ENCODE measurements around the gene ARL6IP4. TPM values are rescaled to one million over a fixed set of nuclear protein-coding genes. Genes with fewer than 3 reads are reported as not detected.

The ARL6IP4 gene
- total RNA-seq, 4 donors from 2014 or later: 123 to 175 (median 156) TPM

DNA sequence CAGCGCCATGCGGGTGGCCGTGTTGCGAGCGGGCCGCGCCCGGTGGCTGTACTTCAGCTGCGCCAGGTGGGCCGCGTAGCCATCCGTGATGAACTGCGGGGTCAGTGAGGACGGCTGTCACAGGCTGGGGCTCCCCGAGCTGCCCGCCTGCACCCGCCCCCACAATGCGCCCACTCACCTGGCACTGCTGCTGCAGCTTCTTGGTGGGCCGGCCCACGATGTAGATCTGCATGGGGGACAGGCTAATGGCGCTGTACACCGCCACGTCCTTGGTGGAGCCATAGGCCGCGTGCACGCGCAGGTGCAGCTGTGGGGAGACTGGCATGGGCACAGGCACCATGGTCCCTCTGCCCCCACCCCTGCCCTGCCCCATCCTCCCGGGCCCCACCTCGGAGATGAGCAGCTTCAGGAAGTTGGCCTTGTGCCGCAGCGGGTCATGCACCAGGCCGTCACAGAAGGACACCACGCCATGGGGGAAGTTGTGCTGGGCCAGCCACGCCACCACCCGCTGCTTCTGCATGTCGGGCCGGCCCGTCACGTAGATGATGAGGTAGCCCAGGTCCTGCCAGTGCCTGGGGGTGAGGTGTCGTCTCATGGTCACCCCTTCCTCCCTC lies 5.9 kb downstream of the ARL6IP4 start:
- TF ChIP-seq, protein P1, sequence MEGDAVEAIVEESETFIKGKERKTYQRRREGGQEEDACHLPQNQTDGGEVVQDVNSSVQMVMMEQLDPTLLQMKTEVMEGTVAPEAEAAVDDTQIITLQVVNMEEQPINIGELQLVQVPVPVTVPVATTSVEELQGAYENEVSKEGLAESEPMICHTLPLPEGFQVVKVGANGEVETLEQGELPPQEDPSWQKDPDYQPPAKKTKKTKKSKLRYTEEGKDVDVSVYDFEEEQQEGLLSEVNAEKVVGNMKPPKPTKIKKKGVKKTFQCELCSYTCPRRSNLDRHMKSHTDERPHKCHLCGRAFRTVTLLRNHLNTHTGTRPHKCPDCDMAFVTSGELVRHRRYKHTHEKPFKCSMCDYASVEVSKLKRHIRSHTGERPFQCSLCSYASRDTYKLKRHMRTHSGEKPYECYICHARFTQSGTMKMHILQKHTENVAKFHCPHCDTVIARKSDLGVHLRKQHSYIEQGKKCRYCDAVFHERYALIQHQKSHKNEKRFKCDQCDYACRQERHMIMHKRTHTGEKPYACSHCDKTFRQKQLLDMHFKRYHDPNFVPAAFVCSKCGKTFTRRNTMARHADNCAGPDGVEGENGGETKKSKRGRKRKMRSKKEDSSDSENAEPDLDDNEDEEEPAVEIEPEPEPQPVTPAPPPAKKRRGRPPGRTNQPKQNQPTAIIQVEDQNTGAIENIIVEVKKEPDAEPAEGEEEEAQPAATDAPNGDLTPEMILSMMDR (IDR thresholded peaks at IDR 0.05 in 4 of 5, conservative IDR thresholded peaks at IDR 0.05 in 1 of 5): no peak
- no peak for TF ChIP-seq POLR2A (IDR thresholded peaks at IDR 0.05)
- Histone ChIP-seq H3K27ac (no peak overlapping the region), H3K36me3 (peaks cover 0 to 15% of the 10 kb centered on the region in 2 donors), H3K4me3 (no peak overlapping the region), H3K27me3 (no peaks in the 10 kb centered on the region), H3K4me1 (peaks cover 21 to 35% of the 10 kb centered on the region in 2 donors), H3K9me3 (no peaks in the 10 kb centered on the region)
- no peak for DNase-seq
- in situ Hi-C loops (cut with MboI; ENCODE audit: low sequenced_read_pairs in 4 of 4): no loop called here
- intact Hi-C loops (cut with DNase I; ENCODE audit: low total_unique reads): no loop called here
- no peak for ATAC-seq

DNA sequence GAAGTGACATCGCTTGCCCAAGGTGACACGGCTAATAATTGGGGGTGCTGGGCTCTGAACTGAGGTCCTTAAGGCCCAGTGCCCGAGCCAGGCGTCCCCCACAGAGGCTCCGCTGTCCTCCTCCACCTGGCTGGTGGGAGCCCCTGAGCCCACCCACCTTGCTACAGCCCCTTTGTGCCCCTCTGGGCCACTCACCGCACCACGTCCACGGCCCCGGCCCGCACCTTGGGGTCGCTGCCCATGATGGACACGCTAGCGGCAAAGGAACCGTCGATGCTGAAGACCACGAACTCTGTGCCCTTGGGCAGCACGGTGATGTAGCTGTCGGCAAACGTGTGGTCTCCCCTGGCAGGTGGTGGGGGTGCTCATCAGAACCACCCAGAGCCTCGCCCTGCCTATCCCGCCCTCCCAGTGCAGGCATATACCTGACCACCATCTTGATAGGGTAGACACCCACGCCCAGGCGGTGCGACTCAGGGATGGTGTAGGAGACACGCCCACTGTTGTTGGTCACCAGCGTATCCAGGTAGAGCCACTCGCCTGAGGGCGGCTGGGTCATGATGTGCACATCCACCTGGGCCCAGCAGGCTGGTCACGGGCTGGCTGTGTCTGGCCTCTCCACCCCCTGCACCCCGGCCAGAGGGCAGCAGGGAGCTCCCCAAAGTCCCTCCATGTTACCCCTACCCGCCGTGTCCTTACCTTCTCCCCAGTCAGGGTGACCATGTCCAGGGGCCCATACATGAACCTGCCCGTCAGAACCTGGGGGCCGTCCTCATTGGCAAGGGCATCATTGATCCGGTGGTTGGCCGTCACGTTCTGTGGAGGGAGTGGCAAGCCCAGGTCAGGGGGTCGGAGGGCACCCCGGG lies 6.8 kb downstream of the ARL6IP4 start:
- no peaks in the 10 kb centered on the region for H3K9me3 ChIP-seq
- intact Hi-C loops (cut with DNase I; ENCODE audit: low total_unique reads) (no loop called here), in situ Hi-C loops (cut with MboI; ENCODE audit: low sequenced_read_pairs in 4 of 4) (no loop called here)
- no peak for DNase-seq
- no peak overlapping the region for H3K27ac ChIP-seq
- peaks cover 0 to 12% of the 10 kb centered on the region in 2 donors for H3K36me3 ChIP-seq
- no peak overlapping the region for H3K4me3 ChIP-seq
- no peak for ATAC-seq
- no peak for TF ChIP-seq POLR2A (IDR thresholded peaks at IDR 0.05)
- TF ChIP-seq, protein P1 (IDR thresholded peaks at IDR 0.05 in 4 of 5, conservative IDR thresholded peaks at IDR 0.05 in 1 of 5): no peak
- no peaks in the 10 kb centered on the region for H3K27me3 ChIP-seq
- peaks cover 12 to 25% of the 10 kb centered on the region in 2 donors for H3K4me1 ChIP-seq

DNA sequence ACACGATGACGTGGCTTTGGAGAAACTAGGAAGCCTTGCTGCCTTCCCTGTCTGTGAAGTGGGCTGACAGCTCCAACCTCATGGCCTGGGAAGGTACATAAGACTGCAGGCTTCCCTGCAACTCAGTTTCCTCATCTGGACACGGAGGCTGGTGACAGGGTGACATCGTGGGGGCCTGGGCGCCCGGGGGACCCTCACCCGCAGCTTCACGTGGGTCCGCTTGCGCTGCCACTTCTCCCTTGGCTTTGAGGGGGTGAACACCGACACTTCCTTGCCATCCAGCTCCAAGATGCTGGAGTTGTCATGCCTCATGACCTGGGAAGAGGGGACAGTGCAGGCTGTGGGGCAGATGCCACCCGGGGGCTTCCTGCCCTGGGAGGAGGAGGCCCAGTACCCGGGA lies 7.6 kb downstream of the ARL6IP4 start:
- TF ChIP-seq POLR2A (IDR thresholded peaks at IDR 0.05): no peak
- TF ChIP-seq, protein P1 (IDR thresholded peaks at IDR 0.05 in 4 of 5, conservative IDR thresholded peaks at IDR 0.05 in 1 of 5): no peak

DNA sequence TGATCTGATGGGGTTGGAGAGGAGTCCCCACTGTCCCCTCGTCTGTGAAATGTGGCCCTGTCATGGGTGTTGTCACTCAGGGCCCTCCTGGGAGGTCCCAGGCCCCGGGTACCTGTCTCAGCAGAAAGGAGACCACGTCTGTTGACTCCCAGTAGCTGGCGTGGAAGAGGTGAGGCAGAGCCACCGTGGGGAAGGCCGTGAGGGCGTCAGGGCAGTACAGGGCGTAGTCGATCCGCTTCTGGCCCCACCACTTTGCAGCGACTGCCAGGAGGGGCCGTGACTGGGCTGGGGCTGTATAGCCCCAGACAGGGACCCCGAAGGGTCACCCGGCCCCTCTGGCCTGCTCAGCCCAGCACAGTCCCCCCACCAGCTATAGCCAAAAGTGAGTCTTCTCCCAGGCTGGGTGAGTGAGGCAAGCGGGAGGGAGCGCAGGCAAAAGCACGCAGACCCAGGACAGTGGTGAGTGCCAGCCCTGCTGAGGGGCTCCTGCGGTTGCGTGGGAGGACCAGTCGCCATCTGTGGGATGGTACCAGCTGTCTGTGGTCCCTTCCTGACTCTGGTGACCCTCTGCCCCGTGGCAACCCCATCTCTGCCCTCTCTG lies 8.2 kb downstream of the ARL6IP4 start:
- H3K4me1 ChIP-seq: peaks cover 8 to 13% of the 10 kb centered on the region in 2 donors
- intact Hi-C loops (cut with DNase I; ENCODE audit: low total_unique reads): no loop called here

More for the DNA sequence above, 7.6 kb downstream of the ARL6IP4 start:
- no peak for ATAC-seq
- peaks cover 8 to 18% of the 10 kb centered on the region in 2 donors for H3K4me1 ChIP-seq
- in situ Hi-C loops (cut with MboI; ENCODE audit: low sequenced_read_pairs in 4 of 4): no loop called here
- H3K27ac ChIP-seq: no peak overlapping the region
- H3K4me3 ChIP-seq: no peak overlapping the region
- H3K27me3 ChIP-seq: no peaks in the 10 kb centered on the region
- H3K9me3 ChIP-seq: no peaks in the 10 kb centered on the region
- no peak for DNase-seq
- intact Hi-C loops (cut with DNase I; ENCODE audit: low total_unique reads): no loop called here
- H3K36me3 ChIP-seq: peaks cover 0 to 8% of the 10 kb centered on the region in 2 donors

More for the DNA sequence above, 8.2 kb downstream of the ARL6IP4 start:
- H3K4me3 ChIP-seq: no peak overlapping the region
- H3K27ac ChIP-seq: no peak overlapping the region
- H3K9me3 ChIP-seq: no peaks in the 10 kb centered on the region
- no peak for TF ChIP-seq POLR2A (IDR thresholded peaks at IDR 0.05)
- TF ChIP-seq, protein P1 (IDR thresholded peaks at IDR 0.05 in 4 of 5, conservative IDR thresholded peaks at IDR 0.05 in 1 of 5): no peak
- DNase-seq: no peak
- no peaks in the 10 kb centered on the region for H3K27me3 ChIP-seq
- no peak for ATAC-seq
- in situ Hi-C loops (cut with MboI; ENCODE audit: low sequenced_read_pairs in 4 of 4): no loop called here
- peaks cover 0 to 8% of the 10 kb centered on the region in 2 donors for H3K36me3 ChIP-seq
